ENCODE data around the gene SLC2A10.

GRCh38 chr20:46700481-46700880 is 9.0 kb upstream of the SLC2A10 start:
- TF ChIP-seq, protein P1, sequence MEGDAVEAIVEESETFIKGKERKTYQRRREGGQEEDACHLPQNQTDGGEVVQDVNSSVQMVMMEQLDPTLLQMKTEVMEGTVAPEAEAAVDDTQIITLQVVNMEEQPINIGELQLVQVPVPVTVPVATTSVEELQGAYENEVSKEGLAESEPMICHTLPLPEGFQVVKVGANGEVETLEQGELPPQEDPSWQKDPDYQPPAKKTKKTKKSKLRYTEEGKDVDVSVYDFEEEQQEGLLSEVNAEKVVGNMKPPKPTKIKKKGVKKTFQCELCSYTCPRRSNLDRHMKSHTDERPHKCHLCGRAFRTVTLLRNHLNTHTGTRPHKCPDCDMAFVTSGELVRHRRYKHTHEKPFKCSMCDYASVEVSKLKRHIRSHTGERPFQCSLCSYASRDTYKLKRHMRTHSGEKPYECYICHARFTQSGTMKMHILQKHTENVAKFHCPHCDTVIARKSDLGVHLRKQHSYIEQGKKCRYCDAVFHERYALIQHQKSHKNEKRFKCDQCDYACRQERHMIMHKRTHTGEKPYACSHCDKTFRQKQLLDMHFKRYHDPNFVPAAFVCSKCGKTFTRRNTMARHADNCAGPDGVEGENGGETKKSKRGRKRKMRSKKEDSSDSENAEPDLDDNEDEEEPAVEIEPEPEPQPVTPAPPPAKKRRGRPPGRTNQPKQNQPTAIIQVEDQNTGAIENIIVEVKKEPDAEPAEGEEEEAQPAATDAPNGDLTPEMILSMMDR (conservative IDR thresholded peaks at IDR 0.05 in 1 of 2, IDR thresholded peaks at IDR 0.05 in 1 of 2; ENCODE audit: extremely low read depth in 1 of 2, insufficient read depth in 1 of 2, low read depth in 1 of 2, low read length in 2 of 2), result no peak
- TF ChIP-seq EZH2 (IDR thresholded peaks at IDR 0.05; ENCODE audit: borderline replicate concordance, low read length), result no peak

Measured in mammary epithelial cell (primary cell).